ENCODE measurements around the gene PLCXD1. TPM values are rescaled to one million over a fixed set of nuclear protein-coding genes. Genes with fewer than 3 reads are reported as not detected.
"Not testable (repeated sequence)": the region's sequence is repeated elsewhere in the genome, so short reads cannot be mapped to it uniquely, and the experiment has no call there.

The PLCXD1 gene
- total RNA-seq, 1 donor from 2014 or later = 14.4 TPM

DNA sequence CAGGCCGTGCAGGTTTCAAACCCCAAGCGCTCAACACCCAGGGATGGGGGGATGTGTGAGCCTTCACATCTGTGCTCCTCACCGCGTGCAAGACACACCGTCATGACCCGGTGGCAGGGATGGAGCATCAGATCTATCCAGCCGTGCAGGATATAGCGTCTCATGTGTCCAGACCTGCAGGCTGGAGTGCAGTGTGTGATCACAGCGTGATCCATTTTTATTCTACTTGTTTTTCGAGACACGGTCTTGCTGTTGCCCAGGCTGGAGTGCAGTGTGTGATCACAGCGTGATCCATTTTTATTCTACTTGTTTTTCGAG is 70.1 kb downstream of the PLCXD1 start:
- DNase-seq = not testable (repeated sequence)

DNA sequence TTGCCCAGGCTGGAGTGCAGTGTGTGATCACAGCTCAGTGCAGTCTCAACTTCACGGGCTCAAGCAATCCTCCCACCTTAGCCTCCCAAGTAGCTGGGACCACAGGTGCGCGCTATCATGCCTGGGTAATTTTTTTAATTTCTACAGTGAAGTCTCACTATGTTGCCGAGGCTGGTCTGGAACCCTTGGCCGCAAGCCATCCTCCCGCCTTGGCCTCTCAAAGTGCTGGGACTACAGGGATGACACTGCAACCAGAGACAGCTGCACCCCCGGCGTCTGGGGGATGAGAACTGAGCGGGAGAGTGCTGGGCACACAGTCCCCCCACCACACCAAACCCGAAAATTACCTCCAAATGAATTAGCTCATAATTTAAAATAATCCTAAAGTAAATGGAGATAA is 70.6 kb downstream of the PLCXD1 start:
- DNase-seq = no peak

DNA sequence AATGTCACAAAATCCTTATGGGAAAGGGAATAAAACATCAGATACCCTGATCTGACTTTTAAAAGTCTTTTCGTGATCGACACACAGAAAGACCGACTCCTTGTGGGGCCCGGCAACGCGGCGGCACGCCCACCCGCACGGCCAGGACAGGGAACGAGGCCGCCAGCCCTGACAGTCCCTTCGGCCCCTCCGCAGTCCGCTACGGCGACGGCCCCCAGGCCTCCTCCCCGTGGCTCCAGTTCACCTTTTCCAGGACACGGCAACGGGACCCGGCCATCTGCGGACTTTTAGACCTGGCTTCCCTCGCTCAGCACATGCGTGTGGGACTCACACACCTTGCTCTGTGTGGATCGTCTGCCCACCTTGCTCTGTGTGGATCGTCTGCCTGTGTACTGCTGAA is 71.0 kb downstream of the PLCXD1 start:
- DNase-seq = no peak

GRCh38 chrX:352582-353314 is 71.6 kb downstream of the PLCXD1 start:
- DNase-seq = no peak

Other genes with a start within 250 kb of the PLCXD1 start
- gene GTPBP6, start 37.4 kb downstream of the PLCXD1 start, total RNA-seq = 13.5 TPM
- gene PPP2R3B, start 105.5 kb downstream of the PLCXD1 start, total RNA-seq = 24.6 TPM

Measured in skin of body (tissue), 2 donors.